ENCODE measurements around the gene CYP26B1.

- TF ChIP-seq, protein P1, sequence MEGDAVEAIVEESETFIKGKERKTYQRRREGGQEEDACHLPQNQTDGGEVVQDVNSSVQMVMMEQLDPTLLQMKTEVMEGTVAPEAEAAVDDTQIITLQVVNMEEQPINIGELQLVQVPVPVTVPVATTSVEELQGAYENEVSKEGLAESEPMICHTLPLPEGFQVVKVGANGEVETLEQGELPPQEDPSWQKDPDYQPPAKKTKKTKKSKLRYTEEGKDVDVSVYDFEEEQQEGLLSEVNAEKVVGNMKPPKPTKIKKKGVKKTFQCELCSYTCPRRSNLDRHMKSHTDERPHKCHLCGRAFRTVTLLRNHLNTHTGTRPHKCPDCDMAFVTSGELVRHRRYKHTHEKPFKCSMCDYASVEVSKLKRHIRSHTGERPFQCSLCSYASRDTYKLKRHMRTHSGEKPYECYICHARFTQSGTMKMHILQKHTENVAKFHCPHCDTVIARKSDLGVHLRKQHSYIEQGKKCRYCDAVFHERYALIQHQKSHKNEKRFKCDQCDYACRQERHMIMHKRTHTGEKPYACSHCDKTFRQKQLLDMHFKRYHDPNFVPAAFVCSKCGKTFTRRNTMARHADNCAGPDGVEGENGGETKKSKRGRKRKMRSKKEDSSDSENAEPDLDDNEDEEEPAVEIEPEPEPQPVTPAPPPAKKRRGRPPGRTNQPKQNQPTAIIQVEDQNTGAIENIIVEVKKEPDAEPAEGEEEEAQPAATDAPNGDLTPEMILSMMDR (conservative IDR thresholded peaks at IDR 0.05), result no peak
- TF ChIP-seq EZH2 (IDR thresholded peaks at IDR 0.05; ENCODE audit: low read depth), result no peak
These were observed 37.5 kb upstream of the CYP26B1 start for GRCh38 chr2:72185206-72185605.
